ENCODE measurements around the gene USP10. TPM values are rescaled to one million over a fixed set of nuclear protein-coding genes. Genes with fewer than 3 reads are reported as not detected.

Gene USP10
- total RNA-seq, 4 donors from 2014 or later: 31.7 to 56.1 (median 43.2) TPM

DNA sequence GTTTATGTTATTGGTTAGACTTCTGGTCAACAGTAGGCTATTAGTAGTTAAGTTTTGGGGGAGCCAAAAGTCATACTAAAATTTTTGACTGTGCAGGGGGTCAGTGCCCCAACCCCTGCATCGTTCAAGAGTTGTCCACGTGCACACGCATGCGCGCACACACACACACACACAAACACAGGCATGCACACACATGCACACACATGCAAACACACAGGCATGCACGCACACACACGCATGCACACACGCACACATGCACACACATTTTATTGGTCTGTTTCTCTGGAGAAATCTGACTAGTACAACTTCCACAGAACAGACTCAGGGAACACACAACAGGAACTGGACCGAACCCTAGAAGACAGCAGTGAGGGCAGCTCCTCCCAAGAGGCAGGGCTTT is 24.4 kb upstream of the USP10 start:
- TF ChIP-seq CTCF (IDR thresholded peaks at IDR 0.05): no peak
- no peak for TF ChIP-seq POLR2A (IDR thresholded peaks at IDR 0.05)
- no peak for TF ChIP-seq EP300 (IDR thresholded peaks at IDR 0.05)
- no peaks in the 10 kb centered on the region for H3K36me3 ChIP-seq
- DNase-seq (ENCODE audit: low spot score in 2 of 2): no peak
- H3K4me1 ChIP-seq: no peaks in the 10 kb centered on the region
- no peak overlapping the region for H3K4me3 ChIP-seq
- no peak overlapping the region for H3K27ac ChIP-seq
- 81 to 86% methylated on average over 9 of the region's 9 CpGs for WGBS, 2 donors
- no peaks in the 10 kb centered on the region for H3K27me3 ChIP-seq
- H3K9me3 ChIP-seq: no peaks in the 10 kb centered on the region

DNA sequence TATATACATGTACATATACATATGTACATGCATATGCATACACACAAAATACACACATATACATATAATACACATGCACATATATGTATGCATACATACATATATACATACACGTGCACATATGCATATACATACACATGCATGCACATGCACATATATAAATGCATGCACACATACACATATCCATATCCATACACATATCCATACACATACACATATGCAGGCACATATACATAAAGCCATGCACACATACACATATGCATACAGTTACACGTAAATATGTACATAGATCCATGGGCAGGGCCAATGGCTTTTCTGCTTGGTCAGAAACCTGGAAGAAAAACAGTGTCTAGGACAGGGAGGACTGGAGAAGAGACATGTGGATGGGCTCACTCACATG is 23.9 kb upstream of the USP10 start:
- Histone ChIP-seq H3K27ac (no peak overlapping the region), H3K36me3 (no peaks in the 10 kb centered on the region), H3K4me3 (no peak overlapping the region), H3K9me3 (no peaks in the 10 kb centered on the region), H3K4me1 (no peaks in the 10 kb centered on the region), H3K27me3 (no peaks in the 10 kb centered on the region)
- WGBS, 2 donors: 92 to 94% methylated on average over 2 of the region's 2 CpGs
- DNase-seq (ENCODE audit: low spot score in 2 of 2): no peak
- TF ChIP-seq POLR2A (IDR thresholded peaks at IDR 0.05) (no peak), CTCF (IDR thresholded peaks at IDR 0.05) (no peak), EP300 (IDR thresholded peaks at IDR 0.05) (no peak)

DNA sequence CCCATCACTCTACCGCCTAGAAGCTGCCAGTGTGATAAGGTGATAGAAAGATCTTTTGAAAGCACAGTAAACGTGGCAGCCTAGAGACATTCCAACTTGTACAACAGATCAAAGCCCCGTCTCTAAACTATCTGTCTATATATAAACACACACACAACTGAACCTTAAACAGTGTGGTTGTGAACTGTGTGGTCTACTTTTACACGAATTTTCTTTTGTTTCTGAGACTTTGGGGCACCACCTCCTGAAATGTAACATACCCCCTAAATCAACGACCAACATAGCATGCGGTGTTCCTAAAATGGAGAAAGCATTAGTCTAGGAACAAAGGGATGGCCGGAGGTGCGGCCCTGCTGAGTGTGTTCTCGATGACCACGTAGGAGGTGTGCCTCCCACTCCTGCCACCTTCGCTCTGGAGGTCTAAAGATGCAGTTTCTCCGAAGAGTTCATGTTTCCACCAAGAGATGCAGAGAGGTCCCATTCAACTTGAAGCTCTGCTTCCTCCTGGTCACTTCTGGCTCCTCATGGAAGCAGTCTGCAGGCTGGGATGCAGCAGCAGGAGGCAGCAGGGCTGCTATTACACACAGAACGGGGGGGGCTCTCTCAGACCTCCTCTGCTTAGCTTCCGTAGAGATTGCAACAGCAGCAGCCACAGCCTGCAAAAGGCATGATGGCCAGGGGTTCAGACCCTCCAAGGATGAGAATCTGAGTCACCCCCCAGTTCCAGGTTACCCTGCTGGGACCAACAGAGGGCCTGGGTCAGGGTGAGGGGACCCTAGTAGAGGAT is 22.6 kb upstream of the USP10 start:
- TF ChIP-seq POLR2A (IDR thresholded peaks at IDR 0.05) (no peak), CTCF (IDR thresholded peaks at IDR 0.05) (no peak), EP300 (IDR thresholded peaks at IDR 0.05) (no peak)
- H3K27ac ChIP-seq: no peak overlapping the region
- no peaks in the 10 kb centered on the region for H3K9me3 ChIP-seq
- H3K36me3 ChIP-seq: no peaks in the 10 kb centered on the region
- H3K4me1 ChIP-seq: no peaks in the 10 kb centered on the region
- DNase-seq (ENCODE audit: low spot score in 2 of 2): no peak
- no peaks in the 10 kb centered on the region for H3K27me3 ChIP-seq
- H3K4me3 ChIP-seq: no peak overlapping the region
- 77 to 84% methylated on average over 13 to 14 of the region's 14 CpGs for WGBS, 2 donors

DNA sequence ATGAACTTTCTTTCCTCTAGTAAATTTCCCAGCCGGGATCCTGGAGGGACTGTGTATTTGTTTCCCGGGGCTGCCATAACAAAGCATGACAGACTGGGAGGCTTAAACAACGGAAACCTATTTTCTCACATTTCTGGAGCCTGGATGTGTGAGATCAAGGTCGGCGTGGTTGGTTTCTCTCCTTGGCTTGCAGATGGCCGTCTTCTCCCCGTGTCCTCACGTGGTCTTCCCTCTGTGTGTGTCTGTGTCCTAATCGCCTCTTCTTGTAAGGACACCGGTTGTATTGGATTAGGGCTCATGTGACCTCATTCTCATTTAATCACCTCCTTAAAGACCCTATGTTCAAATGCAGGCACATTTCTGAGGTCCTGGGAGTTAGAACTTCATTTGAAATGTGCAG is 22.0 kb upstream of the USP10 start:
- no peaks in the 10 kb centered on the region for H3K36me3 ChIP-seq
- H3K27me3 ChIP-seq: no peaks in the 10 kb centered on the region
- H3K9me3 ChIP-seq: no peaks in the 10 kb centered on the region
- H3K4me3 ChIP-seq: no peak overlapping the region
- no peaks in the 10 kb centered on the region for H3K4me1 ChIP-seq
- no peak for DNase-seq (ENCODE audit: low spot score in 2 of 2)
- H3K27ac ChIP-seq: no peak overlapping the region
- 58 to 67% methylated on average over 10 of the region's 10 CpGs for WGBS, 2 donors
- TF ChIP-seq CTCF (IDR thresholded peaks at IDR 0.05) (no peak), EP300 (IDR thresholded peaks at IDR 0.05) (no peak), POLR2A (IDR thresholded peaks at IDR 0.05) (no peak)

- 87 to 89% methylated on average over 9 of the region's 9 CpGs for WGBS, 2 donors
- TF ChIP-seq CTCF (IDR thresholded peaks at IDR 0.05) (no peak), POLR2A (IDR thresholded peaks at IDR 0.05) (no peak), EP300 (IDR thresholded peaks at IDR 0.05) (no peak)
- Histone ChIP-seq H3K4me3 (no peak overlapping the region), H3K4me1 (no peaks in the 10 kb centered on the region), H3K9me3 (no peaks in the 10 kb centered on the region), H3K36me3 (no peaks in the 10 kb centered on the region), H3K27me3 (no peaks in the 10 kb centered on the region), H3K27ac (no peak overlapping the region)
- DNase-seq (ENCODE audit: low spot score in 2 of 2): no peak
Measured at GRCh38 chr16:84678541-84678940, 21.3 kb upstream of the USP10 start.

All from tibial nerve (tissue), 4 donors.